ENCODE data around the gene ST8SIA6.
"Not testable (repeated sequence)": the region's sequence is repeated elsewhere in the genome, so short reads cannot be mapped to it uniquely, and the experiment has no call there.

ST8SIA6 gene

GRCh38 chr10:17456032-17456548 is 1.7 kb upstream of the ST8SIA6 start:
- no peak for DNase-seq

- DNase-seq: no peak
Measured at GRCh38 chr10:17455015-17455520, 673 bp upstream of the ST8SIA6 start.

GRCh38 chr10:17453373-17454091 is 863 bp downstream of the ST8SIA6 start:
- DNase-seq: no peak

- DNase-seq: no peak
Measured at GRCh38 chr10:17453035-17453372, 1.4 kb downstream of the ST8SIA6 start.

- no peak for DNase-seq
Measured at GRCh38 chr10:17452060-17452841, 2.1 kb downstream of the ST8SIA6 start.

- no peak for DNase-seq
Measured at GRCh38 chr10:17450024-17450423, 4.4 kb downstream of the ST8SIA6 start.

- DNase-seq: no peak
Measured at GRCh38 chr10:17445400-17445998, 8.9 kb downstream of the ST8SIA6 start.

- no peak for DNase-seq
Measured at GRCh38 chr10:17444388-17444714, 10.0 kb downstream of the ST8SIA6 start.

GRCh38 chr10:17443707-17444387 is 10.5 kb downstream of the ST8SIA6 start:
- DNase-seq: no peak

- DNase-seq: no peak
Measured at GRCh38 chr10:17438583-17438982, 15.8 kb downstream of the ST8SIA6 start.

GRCh38 chr10:17436578-17436977 is 17.8 kb downstream of the ST8SIA6 start:
- DNase-seq: not testable (repeated sequence)

GRCh38 chr10:17435953-17436352 is 18.4 kb downstream of the ST8SIA6 start:
- DNase-seq: no peak

GRCh38 chr10:17435187-17435586 is 19.2 kb downstream of the ST8SIA6 start:
- DNase-seq: no peak

GRCh38 chr10:17432723-17433122 is 21.7 kb downstream of the ST8SIA6 start:
- DNase-seq: no peak

- no peak for DNase-seq
Measured at GRCh38 chr10:17431871-17432311, 22.5 kb downstream of the ST8SIA6 start.

GRCh38 chr10:17430647-17431355 is 23.6 kb downstream of the ST8SIA6 start:
- peak; percentile 53 for DNase-seq

GRCh38 chr10:17429490-17429889 is 24.9 kb downstream of the ST8SIA6 start:
- DNase-seq: no peak

GRCh38 chr10:17428351-17429097 is 25.9 kb downstream of the ST8SIA6 start:
- DNase-seq: no peak

- DNase-seq: no peak
Measured at GRCh38 chr10:17427666-17428350, 26.6 kb downstream of the ST8SIA6 start.

GRCh38 chr10:17427201-17427600 is 27.2 kb downstream of the ST8SIA6 start:
- DNase-seq: no peak

GRCh38 chr10:17426263-17426750 is 28.1 kb downstream of the ST8SIA6 start:
- DNase-seq: no peak

Data from RPMI8226 (cell line).